ENCODE data around the gene TMEM151A.
"Not testable (repeated sequence)": the region's sequence is repeated elsewhere in the genome, so short reads cannot be mapped to it uniquely, and the experiment has no call there.

TMEM151A gene

DNA sequence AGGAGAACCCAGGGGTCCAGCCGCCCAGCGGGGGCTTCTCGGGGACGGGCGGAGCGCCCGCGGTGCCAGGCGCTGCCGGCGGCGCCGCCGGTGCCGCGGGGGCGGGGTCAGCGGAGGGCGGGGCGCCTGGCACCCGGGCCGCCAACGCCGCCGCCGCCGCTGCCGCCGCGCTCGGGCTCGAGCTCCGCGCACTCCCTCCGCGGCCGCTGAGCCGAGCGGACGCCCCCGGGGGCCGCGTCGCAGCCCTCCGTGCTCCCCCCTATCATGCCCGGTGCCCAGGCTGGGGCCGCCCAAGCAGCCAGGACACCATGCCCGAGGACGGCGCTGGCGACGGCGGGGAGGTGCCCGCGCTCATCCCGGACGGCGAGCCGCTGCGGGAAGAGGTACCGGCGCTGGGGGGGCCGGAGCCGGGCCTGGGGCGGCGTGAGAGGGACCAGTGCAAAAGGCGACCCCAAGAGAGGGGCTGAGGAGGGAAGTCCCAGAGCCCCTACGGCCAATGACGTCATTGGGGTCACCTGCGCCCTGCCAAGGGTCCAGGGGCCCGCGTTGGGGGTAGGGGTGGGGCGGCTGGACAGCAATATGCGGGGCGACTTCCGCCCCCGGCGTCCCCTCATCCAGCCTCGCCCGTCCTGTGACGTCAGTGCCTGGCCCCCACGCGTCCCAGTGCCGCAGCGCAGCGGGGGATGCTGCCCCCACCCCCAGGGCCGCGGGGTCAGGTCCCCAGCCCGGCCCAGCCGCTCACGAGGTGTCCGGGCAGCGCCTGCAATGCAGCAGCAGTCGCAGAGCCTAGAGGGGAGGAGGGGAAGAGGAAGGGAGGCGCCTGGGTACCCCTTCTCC, at the start of gene TMEM151A:
TSS of gene TMEM151A (plus strand) at position 189 of the 837 bp plus-strand sequence. CDS start at position 309, 120 bp downstream.
- DNase-seq (ENCODE audit: low spot score), result no peak

- DNase-seq (ENCODE audit: low spot score), result no peak
Measured at GRCh38 chr11:66242095-66242765, 49.5 kb upstream of the TMEM151A start.

- DNase-seq (ENCODE audit: low spot score), result no peak
Measured at GRCh38 chr11:66243782-66244535, 47.7 kb upstream of the TMEM151A start.

- no peak for DNase-seq (ENCODE audit: low spot score)
Measured at GRCh38 chr11:66247295-66247694, 44.4 kb upstream of the TMEM151A start.

GRCh38 chr11:66247801-66248200, 43.9 kb upstream of the TMEM151A start:
- no peak for DNase-seq (ENCODE audit: low spot score)

- no peak for DNase-seq (ENCODE audit: low spot score)
Measured at GRCh38 chr11:66248903-66249302, 42.8 kb upstream of the TMEM151A start.

DNA sequence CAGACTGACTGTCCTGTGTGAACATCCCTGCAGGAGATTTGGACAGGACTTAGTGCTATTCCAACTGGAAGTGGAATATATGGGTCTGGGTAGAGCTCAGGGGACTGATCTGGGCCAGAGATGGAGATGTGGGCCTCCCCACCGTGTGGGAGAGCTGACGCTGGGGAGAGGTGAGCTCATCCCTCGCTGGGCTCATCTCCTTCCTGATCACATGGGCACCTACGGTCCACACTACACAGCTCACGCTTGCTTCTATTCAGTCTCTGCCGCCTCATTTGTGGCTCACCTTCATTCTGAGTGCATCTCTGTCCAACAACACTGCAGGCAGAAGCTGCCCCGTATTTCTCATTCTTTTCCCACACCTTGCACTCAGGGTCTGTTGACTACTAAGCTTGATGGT, 39.9 kb upstream of the TMEM151A start:
- no peak for DNase-seq (ENCODE audit: low spot score)

- not testable (repeated sequence) for DNase-seq (ENCODE audit: low spot score)
Measured at GRCh38 chr11:66253081-66253480, 38.6 kb upstream of the TMEM151A start.

- no peak for DNase-seq (ENCODE audit: low spot score)
Measured at GRCh38 chr11:66258473-66258893, 33.2 kb upstream of the TMEM151A start.

DNA sequence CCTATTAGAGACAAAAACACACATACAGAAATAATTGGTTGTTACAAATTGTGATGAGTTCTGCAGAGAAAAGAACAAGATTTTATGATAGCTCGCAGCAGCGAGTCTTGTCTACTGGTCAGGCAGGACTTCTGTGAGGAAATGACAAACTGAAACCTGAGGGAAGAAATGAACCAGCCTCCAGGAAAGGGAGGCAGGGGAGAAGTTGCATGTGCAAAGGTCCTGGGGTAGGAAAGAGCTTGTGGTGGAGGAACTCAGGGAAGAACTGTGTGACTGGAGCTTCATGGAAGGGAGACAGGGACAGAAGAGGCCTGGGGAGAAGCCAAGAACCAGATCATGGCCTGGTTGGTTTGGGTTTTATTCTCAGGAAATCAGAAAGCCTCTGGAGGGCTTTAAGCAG, 32.5 kb upstream of the TMEM151A start:
- no peak for DNase-seq (ENCODE audit: low spot score)

- DNase-seq (ENCODE audit: low spot score), result no peak
Measured at GRCh38 chr11:66259956-66260355, 31.7 kb upstream of the TMEM151A start.

GRCh38 chr11:66261578-66261977, 30.1 kb upstream of the TMEM151A start:
- no peak for DNase-seq (ENCODE audit: low spot score)

GRCh38 chr11:66262191-66262590, 29.5 kb upstream of the TMEM151A start:
- no peak for DNase-seq (ENCODE audit: low spot score)

- no peak for DNase-seq (ENCODE audit: low spot score)
Measured at GRCh38 chr11:66262696-66263095, 29.0 kb upstream of the TMEM151A start.

DNA sequence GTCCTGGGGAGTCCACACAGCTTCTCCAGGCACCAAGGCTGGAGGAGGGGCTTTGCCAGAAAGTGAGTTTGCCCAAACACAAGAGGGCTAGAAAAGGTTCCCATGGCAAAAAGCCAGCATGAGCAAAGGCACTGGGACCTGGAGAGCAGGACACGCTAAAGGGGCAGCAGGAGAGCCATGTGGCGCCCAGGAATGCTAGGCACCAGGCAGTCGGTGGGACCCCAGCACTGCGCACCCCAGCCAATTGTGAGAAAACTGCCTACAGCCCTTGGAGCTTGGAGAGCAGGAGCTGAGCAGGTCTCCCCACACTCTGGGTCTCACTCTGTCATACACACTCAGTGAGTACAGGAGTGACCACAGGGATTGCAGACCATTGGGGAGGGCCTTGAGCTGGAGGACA, 28.5 kb upstream of the TMEM151A start:
- DNase-seq (ENCODE audit: low spot score), result no peak

GRCh38 chr11:66263785-66264184, 27.9 kb upstream of the TMEM151A start:
- no peak for DNase-seq (ENCODE audit: low spot score)

- no peak for DNase-seq (ENCODE audit: low spot score)
Measured at GRCh38 chr11:66264383-66264782, 27.3 kb upstream of the TMEM151A start.

DNA sequence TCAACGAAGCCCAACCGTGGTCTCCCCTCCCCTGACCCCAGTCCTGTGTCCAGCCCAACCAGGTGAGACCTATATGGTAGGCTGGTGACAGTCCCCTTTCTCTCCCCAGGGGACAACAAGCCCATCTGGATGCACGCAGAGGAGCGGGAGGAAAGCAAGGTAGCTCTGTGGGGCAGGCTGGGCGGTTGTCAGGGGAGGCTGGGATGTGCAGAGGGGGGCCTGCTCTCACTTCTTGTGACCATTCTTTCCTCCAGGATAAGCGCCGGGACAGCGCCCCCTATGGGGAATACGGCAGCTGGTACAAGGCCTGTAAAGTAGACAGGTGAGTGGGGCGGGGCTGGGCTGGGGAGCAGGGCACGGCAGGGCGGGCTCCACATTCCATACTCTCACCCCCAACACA, 26.8 kb upstream of the TMEM151A start:
- DNase-seq (ENCODE audit: low spot score), result no peak

GRCh38 chr11:66265531-66266377, 25.9 kb upstream of the TMEM151A start:
- no peak for DNase-seq (ENCODE audit: low spot score)

DNA sequence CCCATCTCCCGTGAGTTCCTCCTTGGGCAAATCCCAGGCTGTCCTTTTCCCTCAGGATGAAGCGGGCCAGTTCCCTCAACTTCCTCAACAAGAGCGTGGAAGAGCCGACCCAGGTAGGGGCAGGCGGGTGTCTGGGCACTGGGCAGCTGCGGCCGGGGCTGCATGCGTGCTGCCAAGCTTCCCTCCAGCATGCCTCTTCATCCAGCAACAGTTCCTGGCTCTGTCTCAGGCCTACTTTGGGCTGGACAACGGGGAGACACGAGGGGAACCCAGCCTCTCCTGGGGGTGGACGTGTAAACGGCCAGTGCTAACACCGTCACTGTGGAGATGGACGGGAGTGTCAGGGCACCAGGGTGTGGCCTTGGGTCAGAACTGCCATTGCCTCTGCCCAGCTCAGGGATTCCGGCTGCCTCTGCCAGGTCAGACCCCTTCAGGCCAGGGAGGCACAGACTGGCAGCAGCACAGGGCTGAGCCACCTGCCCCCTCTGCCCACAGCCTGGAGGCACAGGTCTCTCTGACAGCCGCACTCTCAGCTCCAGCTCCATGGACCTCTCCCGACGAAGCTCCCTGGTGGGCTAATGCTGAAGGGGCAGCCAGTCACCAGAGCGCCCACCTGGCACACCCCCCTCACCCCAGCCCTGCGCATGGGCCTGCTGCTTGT, 25.2 kb upstream of the TMEM151A start:
- no peak for DNase-seq (ENCODE audit: low spot score)

DNA sequence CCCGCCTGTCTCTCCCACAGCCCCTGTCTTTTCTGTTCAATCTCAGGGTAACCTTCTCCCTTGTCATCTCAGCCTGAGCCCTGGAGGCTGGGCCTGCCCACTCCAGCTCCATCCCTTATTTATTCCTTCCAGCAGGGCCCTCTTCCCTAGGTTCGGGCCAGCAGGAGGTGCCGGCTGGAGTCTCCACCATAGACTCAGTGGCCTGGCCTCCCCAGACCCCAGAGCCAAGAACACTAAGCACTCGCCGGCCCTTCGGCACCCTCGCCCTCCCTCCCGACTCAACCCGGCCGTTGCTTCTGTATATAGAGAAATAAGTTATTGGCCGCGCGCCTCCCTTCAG, 24.7 kb upstream of the TMEM151A start:
- no peak for DNase-seq (ENCODE audit: low spot score)

Data from ecto neural progenitor cell (in vitro differentiated cells).